NCI-H510A treated with DMSO at 0.1 percent for 48 hours (cell line): ENCODE data around the gene FILIP1L.
"Not testable (repeated sequence)": the region's sequence is repeated elsewhere in the genome, so short reads cannot be mapped to it uniquely, and the experiment has no call there.

Experiments
- DNase-seq: peaks from one replicate; lab custom pipeline; 2025; lab: John Stamatoyannopoulos, UW

Gene FILIP1L

DNA sequence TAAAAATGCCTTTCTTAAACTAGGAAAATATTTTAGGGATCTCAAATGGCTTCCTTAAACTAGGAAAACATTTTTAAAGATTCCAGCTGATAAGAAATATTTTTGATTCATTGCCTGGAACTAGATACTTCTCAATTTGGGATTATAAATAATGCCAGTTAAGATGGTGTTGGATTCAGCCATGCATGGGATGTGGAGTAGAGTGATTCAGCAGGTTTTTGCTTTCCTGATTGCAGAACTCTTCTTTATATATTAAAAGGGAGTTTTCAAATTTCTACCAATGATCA, 15.6 kb downstream of the FILIP1L start:
- no peak for DNase-seq

DNA sequence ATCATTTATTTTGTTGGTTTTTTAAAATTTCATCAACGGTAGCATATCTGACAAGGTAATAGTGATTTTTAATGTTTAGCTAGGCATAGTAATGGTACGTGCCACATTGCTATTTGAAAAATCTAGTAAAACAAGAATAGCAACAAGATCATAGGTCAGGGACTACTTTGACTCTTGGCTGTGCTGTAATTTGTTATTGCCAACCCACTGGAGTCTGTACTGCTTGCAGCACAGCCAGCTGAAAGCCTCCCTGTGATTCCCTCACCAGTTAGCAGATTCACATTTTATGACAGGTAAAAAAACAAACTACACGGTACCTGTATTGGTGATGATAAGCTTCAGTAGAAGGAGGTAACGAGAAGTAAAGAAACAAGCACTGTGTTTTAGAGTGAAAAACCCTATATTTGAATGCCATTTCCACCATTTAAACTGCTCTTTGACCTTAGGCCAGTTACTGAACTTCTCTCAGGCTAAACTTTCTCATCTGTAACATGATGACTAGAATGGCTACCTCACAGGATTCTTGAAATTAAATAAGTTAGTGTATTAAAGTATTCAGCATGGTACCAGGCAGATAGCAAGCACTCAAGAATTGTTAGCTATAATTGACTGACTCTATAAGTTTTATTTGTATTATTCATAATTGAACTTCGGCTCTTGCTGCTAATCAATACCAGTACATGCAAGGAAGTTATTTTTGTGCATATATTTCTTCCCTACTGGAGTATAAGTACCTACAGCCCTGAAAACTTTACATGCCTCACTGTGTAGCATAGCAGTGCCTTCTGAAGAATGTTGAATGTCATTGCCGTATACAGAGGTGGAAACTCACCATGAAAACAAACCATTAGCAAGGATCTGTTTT, 16.1 kb downstream of the FILIP1L start:
- no peak for DNase-seq

DNA sequence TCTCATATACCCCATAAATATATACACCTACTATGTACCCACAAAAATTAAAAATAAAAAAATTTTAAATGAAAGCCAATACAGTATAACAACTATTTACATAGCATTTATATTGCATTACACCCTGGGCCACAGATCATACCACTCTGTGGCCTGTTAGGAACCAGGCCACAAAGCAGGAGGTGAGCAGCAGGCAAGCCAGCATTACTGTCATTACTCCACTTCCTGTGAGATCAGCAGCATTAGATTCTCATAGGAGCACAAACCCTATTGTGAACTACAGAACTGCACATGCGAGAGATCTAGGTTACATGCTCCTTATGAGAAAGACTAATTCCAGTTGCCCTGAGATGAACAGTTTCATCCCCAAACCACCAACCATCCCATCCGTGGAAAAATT, 17.4 kb downstream of the FILIP1L start:
- no peak for DNase-seq

DNA sequence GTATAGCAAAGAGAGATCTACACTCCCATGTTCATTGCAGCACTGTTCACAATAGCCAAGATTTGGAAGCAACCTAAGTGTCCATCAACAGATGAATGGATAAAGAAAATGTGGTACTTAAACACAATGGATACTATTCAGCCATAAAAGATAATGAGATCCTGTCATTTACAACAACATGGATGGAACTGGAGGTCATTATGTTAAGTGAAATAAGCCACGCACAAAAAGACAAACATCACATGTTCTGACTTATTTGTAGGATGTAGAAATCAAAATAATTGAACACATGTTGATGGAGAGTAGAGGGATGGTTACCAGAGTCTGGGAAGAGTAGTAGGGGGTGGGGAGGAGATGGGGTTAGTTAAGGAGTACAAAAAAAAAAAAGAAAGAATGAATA, 18.0 kb downstream of the FILIP1L start:
- DNase-seq = not testable (repeated sequence)

DNA sequence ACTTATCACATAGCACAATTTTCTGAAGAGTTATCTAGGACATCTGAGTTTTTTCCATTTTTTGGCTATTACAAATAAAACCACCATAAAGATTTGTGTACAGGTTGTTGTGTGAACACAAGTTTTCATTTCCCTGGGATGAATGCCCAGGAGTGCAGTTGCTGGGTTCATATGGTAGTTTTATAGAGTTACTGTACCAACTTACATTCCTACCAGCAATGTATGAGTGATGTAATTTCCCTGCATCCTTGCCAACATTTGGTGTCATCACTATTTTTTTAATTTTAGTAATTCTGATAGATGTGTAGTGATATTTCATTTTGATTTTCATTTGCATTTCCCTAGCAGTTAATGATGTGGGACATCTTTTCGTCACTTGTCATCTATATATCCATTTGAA, 20.5 kb downstream of the FILIP1L start:
- no peak for DNase-seq

DNA sequence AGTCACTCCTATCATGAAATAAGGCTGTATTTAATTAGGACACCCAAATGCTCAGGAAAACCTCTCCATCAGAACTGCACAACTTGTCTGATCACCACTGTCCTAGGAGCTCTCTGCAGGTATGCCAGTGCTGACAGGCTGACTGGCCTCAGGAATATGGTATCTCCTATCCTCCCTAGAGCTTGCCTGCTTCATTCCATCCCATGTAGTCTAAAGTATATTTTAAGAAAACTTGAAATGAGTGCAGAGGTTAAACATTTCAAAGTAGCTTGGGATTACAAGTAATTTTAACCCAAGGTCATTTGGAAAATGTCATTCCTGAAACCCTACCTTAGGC, 23.7 kb downstream of the FILIP1L start:
- no peak for DNase-seq

DNA sequence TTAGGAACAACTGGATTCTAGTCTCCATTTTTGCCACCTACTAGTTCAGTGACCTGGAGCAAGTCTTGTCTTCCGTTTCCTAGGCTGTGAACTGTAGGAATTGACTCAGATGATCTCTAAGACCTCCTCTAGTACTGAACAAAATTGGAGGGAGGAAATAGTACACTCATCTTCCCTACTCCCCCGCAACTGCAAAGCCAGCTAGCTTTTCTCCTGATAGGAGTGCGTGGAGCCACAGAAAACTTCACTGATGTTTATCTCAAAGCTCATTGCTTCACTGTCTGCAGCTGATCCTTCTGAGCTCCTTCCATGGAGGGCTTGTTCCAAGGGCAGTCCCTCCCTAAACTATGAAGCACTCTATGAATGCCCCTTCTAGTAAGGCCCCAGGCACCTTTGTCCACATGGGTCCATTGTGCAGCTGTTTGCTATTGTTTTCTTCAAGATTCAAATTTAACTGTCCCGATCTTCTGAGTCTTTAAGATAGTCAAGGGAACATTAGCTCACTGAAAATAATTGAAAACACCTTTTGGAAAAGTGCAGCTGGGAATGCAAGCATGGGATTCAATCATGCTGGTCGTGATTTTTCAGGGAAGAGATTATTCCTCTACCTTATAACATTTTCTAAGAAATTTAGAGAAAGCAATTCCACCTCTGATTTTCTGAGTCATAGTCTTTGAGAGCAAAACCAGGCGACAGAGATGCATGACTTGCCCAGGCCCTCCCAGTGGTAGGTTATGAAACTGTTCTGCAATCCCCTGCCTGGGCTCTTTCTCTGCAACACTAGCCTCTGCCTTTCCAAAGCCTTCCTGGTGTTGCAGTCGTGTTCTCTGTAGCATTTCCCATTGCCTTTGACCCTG, 24.3 kb downstream of the FILIP1L start:
- DNase-seq = no peak

DNA sequence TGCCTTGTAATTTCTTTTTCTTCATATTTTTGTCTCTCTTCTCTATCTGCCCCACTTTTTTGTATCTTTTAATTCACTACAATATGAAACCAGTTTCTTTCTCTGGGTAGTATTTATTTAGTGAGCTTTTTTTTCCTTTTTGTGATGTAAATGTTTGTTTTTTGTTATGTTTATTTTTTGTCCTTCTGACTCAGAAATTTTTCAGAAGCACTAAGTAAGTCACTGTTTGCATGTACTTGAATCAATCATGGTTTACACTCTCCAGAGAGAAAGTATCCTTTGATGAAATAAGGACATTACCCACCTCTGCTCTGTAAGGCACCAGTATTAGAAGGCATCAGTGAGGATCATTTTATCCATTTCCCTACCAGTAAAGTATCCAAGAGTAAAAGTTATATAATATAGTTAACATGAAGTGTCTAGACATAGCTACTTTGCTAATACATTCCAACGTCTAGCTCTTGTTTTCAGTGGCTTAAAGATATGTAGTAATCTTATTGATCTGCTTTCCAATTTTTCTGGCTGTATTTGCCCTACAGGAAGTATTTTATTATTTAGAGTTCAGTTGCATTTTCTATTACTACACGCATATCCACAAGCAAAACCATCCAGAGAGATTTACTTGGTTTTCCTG, 25.4 kb downstream of the FILIP1L start:
- DNase-seq = no peak

DNA sequence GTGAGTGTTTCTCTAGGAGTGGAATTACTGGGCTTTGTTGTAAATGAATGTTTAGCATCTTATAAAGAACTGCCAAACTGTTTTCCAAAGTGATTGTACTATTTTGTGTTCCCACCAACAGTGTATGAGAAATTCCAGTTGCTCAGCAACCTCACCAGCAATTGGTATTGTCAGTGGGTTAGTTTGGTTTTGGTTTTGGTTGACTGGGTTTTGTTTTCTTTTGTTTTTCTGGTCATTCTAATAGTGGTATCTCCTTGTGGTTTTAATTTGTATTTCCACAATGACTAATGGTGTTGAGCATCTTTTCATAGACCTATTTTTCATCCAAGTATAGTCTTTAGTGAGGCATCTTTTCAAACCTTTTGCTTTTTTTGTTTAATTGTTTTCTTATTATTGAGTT, 27.1 kb downstream of the FILIP1L start:
- DNase-seq = no peak

DNA sequence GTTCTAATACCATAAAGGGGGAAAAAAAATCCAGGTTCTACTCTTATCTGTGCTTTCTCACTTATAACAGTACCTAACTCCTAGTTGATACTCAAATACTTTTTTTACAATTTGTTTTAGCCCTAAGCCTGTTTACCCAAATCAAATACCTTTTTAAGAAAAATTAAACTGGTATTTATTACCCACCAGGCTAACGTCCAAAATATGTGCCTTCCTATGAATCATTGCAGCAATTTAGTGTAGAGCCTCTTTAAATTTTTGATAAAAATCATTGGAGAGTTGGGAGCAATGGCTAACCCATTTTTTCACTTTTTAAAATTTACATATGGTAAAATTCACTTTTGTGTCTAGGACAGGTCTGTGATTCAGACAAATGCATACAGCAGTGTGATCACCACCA, 27.9 kb downstream of the FILIP1L start:
- no peak for DNase-seq

DNA sequence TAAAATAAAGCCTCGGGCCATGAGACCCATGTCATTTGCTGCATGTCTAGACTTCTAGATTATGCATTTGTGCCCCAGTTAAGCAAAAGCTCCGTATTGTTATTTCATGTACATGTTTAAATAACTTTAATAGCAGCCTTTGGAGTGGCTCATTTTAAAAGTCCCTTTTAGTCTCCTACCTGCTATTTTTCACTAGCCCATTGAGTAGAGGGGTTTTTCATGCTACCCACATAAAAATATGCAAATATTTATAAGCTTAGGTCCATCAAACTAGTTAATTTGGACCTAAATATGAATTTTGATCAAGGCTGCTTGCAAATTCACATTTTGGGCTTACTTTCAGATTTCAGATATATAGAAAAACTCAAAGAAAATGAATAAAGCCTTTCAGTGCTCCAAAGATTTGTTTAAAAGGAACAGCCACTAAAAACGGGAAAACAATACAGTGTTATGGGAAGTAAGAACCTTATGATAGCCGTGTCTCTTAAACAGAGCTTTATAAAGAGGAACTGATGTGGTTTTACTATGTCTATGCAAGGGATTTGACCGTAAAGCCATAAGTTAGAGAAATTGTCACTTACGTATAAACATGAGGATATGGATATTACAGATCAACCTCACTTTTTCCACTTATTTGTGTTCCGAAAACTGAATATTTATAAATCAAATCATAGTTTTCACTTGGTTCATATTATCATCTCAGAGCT, 30.0 kb downstream of the FILIP1L start:
- DNase-seq = no peak

DNA sequence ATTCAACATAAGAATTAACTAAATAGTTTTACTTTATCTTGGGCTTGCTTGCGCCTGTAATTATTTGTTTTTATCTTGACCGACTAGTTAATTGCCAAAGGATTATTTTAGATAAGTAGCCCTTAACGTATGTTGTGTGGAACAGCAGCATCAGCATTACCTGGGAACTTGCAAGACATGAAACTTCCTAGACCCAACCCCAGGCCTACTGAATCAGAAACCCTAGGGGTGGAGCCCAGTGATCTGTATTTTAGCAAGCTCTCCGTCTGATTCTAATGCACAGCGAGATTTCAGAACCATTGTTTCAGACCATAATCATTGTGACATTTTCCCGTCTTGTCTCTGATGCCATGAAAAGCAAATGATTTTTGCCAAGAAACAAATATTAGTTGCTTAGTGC, 31.1 kb downstream of the FILIP1L start:
- DNase-seq = no peak

DNA sequence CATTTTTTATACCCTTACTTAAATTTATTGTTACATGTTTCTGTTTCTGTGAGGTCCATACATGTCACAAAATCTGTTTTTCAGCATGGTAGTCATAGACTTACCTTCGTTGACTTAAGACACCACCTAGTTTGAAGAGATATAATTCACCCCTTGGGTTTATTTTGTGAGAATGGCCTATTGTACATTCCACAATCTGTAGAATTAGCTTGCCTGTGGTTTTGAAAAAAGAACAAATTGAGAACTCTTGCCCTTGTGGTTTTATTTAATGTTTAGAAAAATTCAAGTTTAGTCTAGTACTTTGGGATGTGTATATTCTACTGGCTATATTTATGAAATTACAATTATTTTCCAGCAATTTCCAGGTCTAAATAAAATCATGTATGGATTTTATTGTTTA, 31.6 kb downstream of the FILIP1L start:
- DNase-seq = no peak

DNA sequence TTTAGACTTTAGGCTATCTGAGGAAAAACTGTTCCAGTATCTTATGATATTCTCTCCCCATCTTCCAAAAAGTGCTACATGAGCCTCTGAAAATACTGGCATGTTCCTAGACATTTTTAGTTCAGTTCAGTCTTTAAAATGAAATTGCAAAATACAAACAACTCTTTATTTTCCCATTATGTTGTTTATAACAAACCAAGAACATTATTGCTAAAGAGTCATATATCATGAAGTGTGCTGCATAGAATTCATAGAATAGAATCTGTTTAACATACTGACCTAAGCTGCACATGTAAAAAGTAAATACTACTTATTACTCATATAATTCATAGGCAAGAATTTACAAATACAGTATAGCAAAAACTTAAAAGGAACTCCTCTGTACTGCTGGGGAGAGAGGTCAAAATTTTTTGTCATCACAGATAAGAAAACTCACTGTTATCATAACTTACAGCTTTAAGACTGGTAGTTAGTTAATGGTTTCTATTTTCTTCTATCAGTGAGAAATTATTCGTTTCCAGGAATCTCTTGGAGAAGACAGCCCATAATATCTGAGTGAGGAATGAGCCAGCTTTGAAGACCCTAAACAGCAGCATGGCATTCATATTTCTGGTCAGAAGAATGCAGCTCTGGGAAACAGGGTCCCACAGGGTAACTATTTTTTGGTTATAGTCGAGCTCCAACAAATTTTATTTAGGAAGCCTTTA, 32.2 kb downstream of the FILIP1L start:
- no peak for DNase-seq

DNA sequence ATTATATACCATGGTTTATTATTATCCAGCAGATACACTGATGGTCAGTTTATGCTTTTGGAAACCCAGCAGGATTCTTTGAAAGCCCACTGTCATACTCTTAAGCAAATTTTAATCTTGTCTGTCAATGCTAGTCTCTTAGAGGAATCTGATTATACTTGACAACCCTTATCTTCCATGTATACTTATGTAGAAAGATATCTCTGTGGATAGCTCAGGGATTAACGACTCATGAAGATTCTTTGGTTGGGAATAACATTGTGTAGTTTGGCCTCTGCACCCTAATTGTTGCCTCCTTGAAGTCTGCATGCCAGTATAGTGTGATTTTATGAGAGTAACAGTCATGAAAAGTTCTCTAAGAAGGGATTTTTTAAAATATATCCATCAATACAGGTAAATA, 33.0 kb downstream of the FILIP1L start:
- DNase-seq = no peak

DNA sequence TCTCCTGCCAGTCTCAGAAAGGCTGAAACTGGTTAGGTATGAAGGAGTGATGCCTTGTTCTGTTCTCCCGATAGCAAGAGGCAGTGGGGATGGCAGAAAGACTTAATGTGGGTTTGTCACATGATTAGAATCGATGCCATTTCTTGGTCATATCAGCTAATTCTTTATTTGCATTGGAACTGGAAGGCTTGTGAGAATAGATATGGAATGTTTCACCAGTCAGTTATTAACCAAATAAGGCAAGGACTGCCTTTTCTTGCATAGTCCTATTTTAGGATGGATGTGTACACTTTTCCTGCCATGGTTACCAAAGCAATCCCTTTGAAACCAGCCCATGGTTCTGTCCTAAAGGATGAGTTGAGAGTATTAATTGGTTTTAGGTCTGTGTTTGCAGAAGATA, 33.7 kb downstream of the FILIP1L start:
- DNase-seq = no peak

DNA sequence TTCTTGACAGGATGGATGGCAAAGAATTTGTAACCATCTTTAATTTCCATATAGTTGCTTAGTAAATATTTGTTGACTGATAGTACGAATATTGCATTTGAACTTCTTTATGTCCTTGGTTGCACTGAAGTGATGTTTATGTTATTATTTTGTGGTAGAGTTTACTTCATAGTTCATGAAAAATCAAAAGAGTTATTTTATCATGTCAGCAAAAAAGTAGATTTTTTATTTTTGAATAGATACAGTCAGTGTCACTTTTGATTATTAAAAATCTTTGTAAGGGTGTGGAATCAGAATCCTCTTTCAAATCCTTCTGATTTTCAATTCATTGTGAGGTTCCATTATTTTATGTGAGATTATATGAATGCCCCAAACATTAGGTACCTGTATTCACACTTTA, 35.0 kb downstream of the FILIP1L start:
- DNase-seq = no peak

DNA sequence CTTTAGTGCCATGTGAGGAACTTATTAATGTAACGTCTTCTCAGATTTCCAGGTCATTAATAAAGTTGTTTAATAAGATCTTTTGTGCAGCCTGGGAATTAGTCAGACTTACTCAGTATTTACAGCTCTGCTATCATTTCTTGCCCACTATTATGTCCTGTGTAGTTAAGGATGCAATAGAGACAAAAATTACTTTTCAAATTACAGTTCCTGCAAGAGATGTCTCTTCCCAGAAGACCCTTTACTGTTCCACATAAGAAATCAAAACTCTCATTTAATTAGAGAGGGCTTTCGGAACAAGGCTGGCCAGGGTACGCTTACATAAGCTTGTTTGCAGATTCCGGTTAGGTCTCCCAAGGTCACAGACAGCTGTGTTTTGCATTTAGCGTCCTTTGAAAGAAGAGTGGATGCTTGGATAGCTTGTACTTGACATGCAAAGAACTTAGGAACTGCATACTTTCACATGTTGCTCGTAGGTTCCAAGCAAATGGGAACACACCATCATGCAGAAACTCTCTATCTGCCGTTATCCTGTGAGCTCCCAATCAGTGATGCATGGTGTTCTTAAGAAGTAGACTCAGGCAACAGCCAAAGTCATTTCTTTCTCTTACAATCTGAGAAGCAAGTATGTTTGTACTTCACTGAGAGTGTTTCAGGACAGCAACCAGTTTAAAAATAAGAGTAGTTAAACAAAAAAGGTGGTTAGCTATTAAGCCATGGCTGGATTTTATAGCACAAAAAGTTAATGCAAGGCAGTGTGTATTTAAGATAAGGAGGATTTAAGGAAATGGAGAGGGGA, 37.4 kb downstream of the FILIP1L start:
- DNase-seq = no peak

DNA sequence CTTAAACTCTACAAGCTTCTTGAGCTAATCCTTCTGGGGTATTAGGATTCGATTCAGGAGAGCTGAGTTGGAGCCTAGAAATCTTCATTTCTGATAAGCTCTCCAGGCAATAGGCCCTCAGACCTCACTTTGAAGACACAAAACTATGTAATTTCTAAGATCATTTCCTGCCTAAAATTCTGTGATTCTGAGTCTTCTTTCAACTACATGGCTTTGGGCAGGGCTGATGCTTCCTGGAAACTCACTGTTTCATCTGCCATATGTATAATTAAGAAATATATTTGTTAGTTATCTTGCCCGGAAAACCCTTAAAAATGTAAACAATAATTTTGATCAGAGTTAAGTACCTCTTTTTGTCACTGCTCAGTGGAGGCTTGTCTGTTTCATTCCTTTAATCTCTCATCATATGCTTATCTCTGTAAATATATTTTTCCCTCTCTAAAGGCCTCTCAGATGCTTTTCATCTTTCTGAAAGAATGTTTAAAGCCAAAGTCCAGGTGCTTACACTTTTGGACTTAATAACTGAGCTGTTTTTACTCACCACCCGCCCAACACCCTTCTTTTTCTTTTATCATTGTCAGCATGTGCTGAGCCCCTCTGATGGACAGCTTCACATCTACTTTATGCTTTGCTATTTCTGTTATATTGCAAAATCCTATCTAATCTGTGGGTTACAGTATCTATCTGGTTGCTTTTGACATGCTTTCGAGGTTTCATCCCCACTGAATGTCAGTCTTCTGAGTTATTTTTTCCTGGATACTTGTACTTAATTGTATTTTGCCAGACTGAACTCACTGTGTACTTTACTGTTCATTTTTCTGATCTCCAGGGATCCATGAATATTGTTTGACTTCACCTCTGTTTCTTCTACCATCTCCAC, 38.2 kb downstream of the FILIP1L start:
- DNase-seq = no peak

DNA sequence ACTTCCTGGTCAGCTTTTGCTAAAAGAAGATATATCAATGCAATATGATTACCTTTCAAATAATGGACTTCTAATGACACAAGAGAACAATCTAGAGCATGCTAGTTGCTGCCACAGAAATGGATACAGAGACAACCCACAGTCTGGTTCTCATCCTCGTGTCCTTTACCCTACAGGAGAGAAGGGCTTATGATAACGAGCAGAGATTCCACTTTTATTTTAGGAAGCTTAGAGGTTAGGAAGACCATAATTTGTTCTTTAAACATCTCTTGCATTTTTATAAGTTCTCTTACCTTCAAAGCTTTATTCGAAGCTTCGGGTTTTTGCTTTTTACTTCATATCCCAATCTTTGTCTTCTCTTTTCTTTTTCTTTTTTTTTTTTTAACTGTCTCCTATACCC, 39.1 kb downstream of the FILIP1L start:
- DNase-seq = no peak
